Left forelimb (tissue), 1 donor: ENCODE data around the gene ARHGAP26.
"Not testable (repeated sequence)": the region's sequence is repeated elsewhere in the genome, so short reads cannot be mapped to it uniquely, and the experiment has no call there.

Source experiments
- DNase-seq: peaks from one replicate; pipeline ENCODE4 v3.0.0-alpha.2; 2018; ENCODE audit warnings: low spot score

ARHGAP26 gene

DNA sequence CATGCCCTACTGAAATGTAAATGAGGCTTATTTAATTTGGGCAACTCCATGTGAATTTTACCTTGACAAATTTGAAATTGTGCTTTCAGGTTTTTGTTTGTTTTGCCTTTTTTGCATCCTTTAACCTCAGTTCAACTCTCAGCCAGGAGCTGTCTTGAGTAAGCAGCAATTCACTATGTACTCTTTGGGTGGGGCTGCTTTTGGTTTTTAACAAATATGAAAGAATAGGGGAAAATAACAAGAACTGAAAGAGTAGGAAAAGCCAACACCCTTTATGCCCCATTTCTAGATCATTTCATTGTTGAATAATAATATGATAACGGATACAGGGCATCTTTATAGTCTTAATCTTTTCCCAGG is 192.0 kb downstream of the ARHGAP26 start:
- DNase-seq = no peak

DNA sequence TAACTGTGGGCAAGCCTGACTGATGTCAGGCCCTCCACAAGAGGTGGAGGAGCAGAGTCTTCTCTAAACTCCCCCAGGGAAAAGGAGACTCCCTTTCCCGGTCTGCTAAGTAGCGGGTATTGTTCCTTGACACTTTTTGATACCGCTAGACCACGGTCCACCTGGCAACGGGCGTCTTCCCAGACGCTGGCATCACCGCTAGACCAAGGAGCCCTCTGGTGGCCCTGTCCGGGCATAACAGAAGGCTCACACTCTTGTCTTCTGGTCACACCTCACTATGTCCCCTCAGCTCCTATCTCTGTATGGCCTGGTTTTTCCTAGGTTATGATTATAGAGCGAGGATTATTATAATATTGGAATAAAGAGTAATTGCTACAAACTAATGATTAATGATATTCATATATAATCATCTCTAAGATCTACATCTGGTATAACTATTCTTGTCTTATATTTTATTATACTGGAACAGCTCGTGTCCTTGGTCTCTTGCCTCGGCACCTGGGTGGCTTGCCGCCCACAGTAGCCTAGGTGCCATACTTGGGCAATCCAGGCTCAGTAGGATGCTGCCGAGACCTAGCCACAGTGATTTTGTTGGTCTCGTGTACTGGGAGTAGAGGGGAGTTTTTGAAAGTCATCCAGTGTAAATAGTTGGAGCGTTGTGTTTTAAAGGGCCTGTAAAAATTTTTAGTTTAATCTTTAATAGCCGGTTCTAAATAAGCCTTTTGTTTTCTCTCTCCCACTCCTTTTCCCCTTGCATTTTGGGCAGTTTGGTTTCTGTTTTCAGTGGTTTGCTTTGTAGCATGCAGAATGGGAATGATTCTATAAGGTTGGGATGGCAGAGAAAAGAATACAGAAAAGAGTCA is 195.3 kb downstream of the ARHGAP26 start:
- DNase-seq = not testable (repeated sequence)

DNA sequence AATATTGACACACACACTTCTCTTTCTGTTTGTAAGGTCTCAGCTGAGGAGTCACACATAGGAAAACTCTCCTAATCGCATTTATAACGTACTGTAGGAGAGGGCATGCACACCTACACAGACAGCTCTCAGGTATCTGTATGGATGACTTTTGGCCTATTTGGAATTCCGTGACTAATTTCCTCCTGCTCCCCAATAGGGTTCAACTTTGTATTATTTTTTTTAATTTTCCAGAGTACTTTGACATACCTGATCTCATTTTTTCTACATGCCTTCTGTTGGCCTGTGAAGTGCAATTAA is 195.9 kb downstream of the ARHGAP26 start:
- DNase-seq = no peak

- DNase-seq = no peak
These were observed 199.0 kb downstream of the ARHGAP26 start for GRCh38 chr5:142969186-142969585.

GRCh38 chr5:142969624-142970439 is 199.7 kb downstream of the ARHGAP26 start:
- no peak for DNase-seq

- no peak for DNase-seq
These were observed 200.4 kb downstream of the ARHGAP26 start for GRCh38 chr5:142970440-142971030.

- DNase-seq = no peak
These were observed 201.3 kb downstream of the ARHGAP26 start for GRCh38 chr5:142971303-142972013.

- DNase-seq = no peak
These were observed 201.9 kb downstream of the ARHGAP26 start for GRCh38 chr5:142972064-142972570.

DNA sequence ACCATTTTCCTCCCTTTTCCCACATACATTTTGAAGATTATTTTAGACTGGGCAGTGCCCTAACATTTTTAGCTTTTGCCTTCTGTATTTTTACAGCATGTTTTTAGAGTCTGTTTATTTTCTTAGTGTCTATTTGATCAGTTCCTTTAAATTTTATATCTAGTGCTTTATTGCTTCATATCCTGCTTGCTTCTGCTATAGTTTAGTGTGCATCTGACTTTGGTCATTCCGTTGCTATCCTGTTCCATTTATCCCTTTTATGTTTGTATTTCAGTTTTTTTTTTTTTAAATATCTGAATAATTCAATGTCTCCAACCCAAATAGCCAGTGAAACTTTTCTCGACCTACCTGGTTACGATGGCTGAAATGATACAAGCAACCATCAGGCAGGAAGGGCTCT is 203.8 kb downstream of the ARHGAP26 start:
- DNase-seq = no peak

DNA sequence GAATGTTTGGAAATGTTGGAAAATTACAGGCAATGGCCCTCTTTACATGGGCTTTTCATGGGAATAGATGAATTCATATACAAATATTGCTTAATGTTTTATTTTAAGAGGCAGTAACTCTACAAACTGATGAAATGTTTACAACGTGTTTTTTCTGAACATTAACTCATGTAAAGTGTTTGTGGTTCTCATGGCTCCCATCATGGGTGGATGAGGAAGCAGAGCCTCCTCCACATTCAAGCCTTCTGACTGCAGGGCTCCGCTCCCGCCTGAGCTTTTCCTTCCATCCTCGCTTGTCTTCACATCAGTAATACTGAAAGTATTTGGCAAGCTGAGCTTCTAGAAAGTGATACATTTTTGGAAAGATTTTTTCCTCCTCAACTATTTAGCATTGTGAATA is 204.2 kb downstream of the ARHGAP26 start:
- DNase-seq = no peak

- DNase-seq = no peak
These were observed 206.7 kb downstream of the ARHGAP26 start for GRCh38 chr5:142976861-142977260.

- no peak for DNase-seq
These were observed 207.3 kb downstream of the ARHGAP26 start for GRCh38 chr5:142977363-142978051.

GRCh38 chr5:142978252-142978651 is 208.1 kb downstream of the ARHGAP26 start:
- no peak for DNase-seq

- DNase-seq = no peak
These were observed 208.5 kb downstream of the ARHGAP26 start for GRCh38 chr5:142978726-142979125.

GRCh38 chr5:142979636-142980035 is 209.5 kb downstream of the ARHGAP26 start:
- DNase-seq = no peak

DNA sequence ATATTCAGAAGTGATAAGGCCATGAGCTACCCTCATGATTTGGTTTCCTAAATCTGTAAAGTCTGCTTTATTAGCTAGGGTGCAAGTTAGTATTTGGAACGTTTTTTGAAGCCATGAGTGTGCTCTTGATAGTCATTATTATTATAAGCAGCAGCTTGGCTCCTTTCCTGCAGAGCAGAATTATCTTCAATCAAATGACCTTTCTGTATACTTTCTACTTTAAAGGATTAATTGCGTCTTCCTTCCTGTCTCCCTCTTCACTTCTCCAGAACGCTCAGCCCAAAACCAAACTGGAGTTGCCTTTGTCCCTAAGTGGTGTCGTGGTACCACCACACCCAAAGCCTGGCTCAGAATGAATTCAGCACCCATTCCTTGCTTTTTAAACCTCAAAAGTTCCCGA is 211.3 kb downstream of the ARHGAP26 start:
- DNase-seq = no peak

DNA sequence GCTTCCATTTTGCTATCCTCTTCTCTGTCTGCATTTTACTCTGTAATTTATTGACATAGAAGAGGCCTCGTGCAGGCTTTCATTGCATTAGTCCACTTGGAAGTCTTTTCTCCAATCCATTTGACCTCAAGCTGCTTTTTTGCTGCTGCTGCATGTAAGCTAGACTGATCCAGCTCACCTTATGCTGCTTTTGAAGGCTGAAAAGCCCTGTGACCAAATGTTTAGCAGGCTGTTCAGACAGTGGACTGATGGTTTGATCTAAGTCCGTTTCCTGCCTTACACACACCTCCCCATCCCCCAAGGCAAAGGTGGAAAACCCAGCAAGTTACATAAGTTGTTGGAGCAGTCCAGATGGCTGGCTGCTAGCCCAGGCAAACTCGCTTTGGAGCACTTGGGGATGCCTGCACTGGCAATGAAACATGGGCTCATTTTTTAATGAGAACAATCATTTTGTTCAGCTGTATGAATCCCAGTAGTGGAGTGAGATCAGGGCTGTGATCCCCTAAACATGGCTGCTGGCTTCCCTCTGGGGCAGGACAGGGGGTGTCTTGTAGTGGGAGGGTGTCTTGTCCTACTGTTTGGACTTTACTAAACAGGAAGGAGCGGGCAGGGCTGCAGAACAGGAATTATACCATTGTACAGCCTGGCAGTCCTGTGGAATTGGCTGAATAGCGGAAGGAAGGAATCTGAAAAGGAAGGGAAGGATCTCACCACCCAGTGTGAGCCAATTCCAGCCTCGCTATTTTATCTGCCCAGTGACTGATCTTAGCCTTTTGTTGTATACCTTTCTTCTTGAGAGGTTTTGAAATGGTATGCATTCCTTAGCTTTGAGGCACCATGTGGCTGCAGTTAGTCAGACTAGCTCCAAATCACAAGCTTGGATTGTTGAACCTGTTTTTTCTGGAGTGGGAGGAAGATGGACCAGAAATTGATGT is 212.0 kb downstream of the ARHGAP26 start:
- DNase-seq = peak; percentile 78

DNA sequence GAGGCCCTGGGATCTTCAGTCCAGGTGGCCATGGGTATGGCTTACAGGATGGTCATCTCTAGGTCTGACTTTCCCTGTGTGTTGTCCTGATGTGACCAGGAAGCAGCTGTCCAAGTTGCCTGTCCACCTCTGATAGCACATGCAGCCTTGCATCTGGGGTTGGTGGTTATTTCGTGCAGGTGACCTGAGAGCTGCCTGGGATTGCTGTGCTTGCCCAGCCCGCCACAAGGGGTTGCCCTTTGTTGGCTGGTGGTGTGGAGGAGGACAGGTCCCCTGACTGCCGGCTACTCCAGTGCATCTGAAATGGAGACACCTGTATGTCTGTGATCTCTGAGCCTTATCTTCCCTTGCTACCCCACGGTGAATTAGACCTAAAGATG is 212.6 kb downstream of the ARHGAP26 start:
- DNase-seq = no peak

DNA sequence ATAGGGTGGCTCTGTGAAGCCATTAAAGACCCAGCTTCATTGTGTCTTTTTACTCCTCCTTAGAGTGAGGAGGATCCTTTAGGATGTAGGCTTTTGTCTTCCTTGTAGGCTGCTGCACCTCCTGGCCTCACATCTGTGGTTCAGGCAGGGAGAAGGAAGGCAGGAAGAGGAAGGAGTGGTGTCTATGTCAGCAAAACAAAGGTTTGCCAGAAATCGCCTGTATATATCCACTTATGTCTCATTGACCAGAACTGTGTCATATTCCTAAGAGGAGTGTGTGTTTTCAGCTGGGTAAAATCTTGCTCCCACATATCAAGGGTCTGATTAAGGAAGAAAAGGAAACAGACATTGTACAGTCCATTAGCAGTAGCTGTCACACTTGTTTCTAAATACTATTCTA is 213.8 kb downstream of the ARHGAP26 start:
- no peak for DNase-seq

DNA sequence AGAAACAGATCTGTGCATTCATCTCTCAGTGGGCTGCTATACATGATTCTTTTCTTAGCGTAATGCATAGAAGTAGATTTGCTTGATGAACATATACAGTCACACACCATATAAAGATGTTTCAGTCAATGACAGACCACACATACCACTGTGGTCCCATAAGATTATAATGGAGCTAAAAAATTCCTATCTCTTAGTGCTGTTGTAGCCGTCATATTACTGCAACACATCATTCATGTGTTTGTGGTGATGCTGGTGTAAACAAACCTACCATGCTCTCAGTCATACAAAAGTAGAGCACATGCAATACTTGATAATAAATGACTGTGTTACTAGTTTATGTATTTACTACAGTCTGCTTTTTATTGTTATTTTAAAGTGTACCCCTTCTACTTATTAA is 214.3 kb downstream of the ARHGAP26 start:
- no peak for DNase-seq
